ENCODE data around the gene PAPPA2. TPM values are rescaled to one million over a fixed set of nuclear protein-coding genes. Genes with fewer than 3 reads are reported as not detected.

PAPPA2 gene
- total RNA-seq, 1 experiment from 2014 or later, result 0.03 TPM

GRCh38 chr1:176603696-176604095 is 140.7 kb downstream of the PAPPA2 start:
- in situ Hi-C loops (cut with HindIII; ENCODE audit: low pct_unique_long_range_greater_than_20kb, low sequenced_read_pairs) (no loop called here), intact Hi-C loops (cut with micrococcal nuclease; ENCODE audit: unreplicated experiment) (no loop called here)
- POLR2A ChIA-PET, result no interaction called here
- CTCF ChIA-PET, result no interaction called here
- no peak overlapping the region for H3K27ac ChIP-seq (ENCODE audit: low read length)
- H3K27me3 ChIP-seq (ENCODE audit: control insufficient read depth, insufficient read depth, low read length), result no peaks in the 10 kb centered on the region
- no peak overlapping the region for H3K4me3 ChIP-seq (ENCODE audit: low read depth in 2 of 2, low read length in 2 of 2)
- no peaks in the 10 kb centered on the region for H3K4me1 ChIP-seq (ENCODE audit: control insufficient read depth, insufficient read depth, low read length)
- ATAC-seq (no peak), DNase-seq (ENCODE audit: low read depth, low spot score) (no peak)
- no peaks in the 10 kb centered on the region for H3K36me3 ChIP-seq (ENCODE audit: control insufficient read depth, insufficient read depth, low read length)
- no peak for TF ChIP-seq POLR2AphosphoS5 (IDR thresholded peaks at IDR 0.05; ENCODE audit: low read depth, low read length)
- TF ChIP-seq CTCF (IDR thresholded peaks at IDR 0.05), result no peak
- no peak for TF ChIP-seq TCF7L2 (IDR thresholded peaks at IDR 0.05; ENCODE audit: low read depth, low read length)
- TF ChIP-seq, protein P1, sequence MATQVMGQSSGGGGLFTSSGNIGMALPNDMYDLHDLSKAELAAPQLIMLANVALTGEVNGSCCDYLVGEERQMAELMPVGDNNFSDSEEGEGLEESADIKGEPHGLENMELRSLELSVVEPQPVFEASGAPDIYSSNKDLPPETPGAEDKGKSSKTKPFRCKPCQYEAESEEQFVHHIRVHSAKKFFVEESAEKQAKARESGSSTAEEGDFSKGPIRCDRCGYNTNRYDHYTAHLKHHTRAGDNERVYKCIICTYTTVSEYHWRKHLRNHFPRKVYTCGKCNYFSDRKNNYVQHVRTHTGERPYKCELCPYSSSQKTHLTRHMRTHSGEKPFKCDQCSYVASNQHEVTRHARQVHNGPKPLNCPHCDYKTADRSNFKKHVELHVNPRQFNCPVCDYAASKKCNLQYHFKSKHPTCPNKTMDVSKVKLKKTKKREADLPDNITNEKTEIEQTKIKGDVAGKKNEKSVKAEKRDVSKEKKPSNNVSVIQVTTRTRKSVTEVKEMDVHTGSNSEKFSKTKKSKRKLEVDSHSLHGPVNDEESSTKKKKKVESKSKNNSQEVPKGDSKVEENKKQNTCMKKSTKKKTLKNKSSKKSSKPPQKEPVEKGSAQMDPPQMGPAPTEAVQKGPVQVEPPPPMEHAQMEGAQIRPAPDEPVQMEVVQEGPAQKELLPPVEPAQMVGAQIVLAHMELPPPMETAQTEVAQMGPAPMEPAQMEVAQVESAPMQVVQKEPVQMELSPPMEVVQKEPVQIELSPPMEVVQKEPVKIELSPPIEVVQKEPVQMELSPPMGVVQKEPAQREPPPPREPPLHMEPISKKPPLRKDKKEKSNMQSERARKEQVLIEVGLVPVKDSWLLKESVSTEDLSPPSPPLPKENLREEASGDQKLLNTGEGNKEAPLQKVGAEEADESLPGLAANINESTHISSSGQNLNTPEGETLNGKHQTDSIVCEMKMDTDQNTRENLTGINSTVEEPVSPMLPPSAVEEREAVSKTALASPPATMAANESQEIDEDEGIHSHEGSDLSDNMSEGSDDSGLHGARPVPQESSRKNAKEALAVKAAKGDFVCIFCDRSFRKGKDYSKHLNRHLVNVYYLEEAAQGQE (IDR thresholded peaks at IDR 0.05; ENCODE audit: insufficient read depth in 1 of 2, low read depth in 2 of 2, low read length in 1 of 2), result no peak
- TF ChIP-seq SIN3A (IDR thresholded peaks at IDR 0.05; ENCODE audit: borderline replicate concordance, insufficient read depth, low read depth, low read length), result no peak
- H3K9me3 ChIP-seq (ENCODE audit: control insufficient read depth, insufficient read depth, low read depth, low read length), result no peaks in the 10 kb centered on the region
- no TSS peak for BruUV-seq (replicated peaks)

- ChIA-PET CTCF (no interaction called here), POLR2A (no interaction called here)
- intact Hi-C loops (cut with micrococcal nuclease; ENCODE audit: unreplicated experiment) (no loop called here), in situ Hi-C loops (cut with HindIII; ENCODE audit: low pct_unique_long_range_greater_than_20kb, low sequenced_read_pairs) (no loop called here)
- ATAC-seq (no peak), DNase-seq (ENCODE audit: low read depth, low spot score) (no peak)
- Histone ChIP-seq H3K4me1 (ENCODE audit: control insufficient read depth, insufficient read depth, low read length) (no peaks in the 10 kb centered on the region), H3K36me3 (ENCODE audit: control insufficient read depth, insufficient read depth, low read length) (no peaks in the 10 kb centered on the region), H3K27me3 (ENCODE audit: control insufficient read depth, insufficient read depth, low read length) (no peaks in the 10 kb centered on the region), H3K9me3 (ENCODE audit: control insufficient read depth, insufficient read depth, low read depth, low read length) (no peaks in the 10 kb centered on the region), H3K27ac (ENCODE audit: low read length) (no peak overlapping the region), H3K4me3 (ENCODE audit: low read depth in 2 of 2, low read length in 2 of 2) (no peak overlapping the region)
- TF ChIP-seq SIN3A (IDR thresholded peaks at IDR 0.05; ENCODE audit: borderline replicate concordance, insufficient read depth, low read depth, low read length), result no peak
- no peak for TF ChIP-seq TCF7L2 (IDR thresholded peaks at IDR 0.05; ENCODE audit: low read depth, low read length)
- no peak for TF ChIP-seq CTCF (IDR thresholded peaks at IDR 0.05)
- TF ChIP-seq POLR2AphosphoS5 (IDR thresholded peaks at IDR 0.05; ENCODE audit: low read depth, low read length), result no peak
- TF ChIP-seq, protein P1 (IDR thresholded peaks at IDR 0.05; ENCODE audit: insufficient read depth in 1 of 2, low read depth in 2 of 2, low read length in 1 of 2), result no peak
- no TSS peak for BruUV-seq (replicated peaks)
Observed at GRCh38 chr1:176604461-176604860, 141.5 kb downstream of the PAPPA2 start.
